Suprapubic skin (tissue), 4 donors: ENCODE results near the gene DENND10. TPM values are rescaled to one million over a fixed set of nuclear protein-coding genes. Genes with fewer than 3 reads are reported as not detected.

ENCODE experiments used
- DNase-seq, 2 donors: peaks; one replicate each; pipeline ENCODE4 v3.0.0-alpha.2; 2019; ENCODE audit warnings: low spot score in 2 of 2
- H3K27ac ChIP-seq: fragments of 200-600 bp; sonication (generic); one replicate; pipeline ENCODE4 v1.5.1; 2019
- H3K27me3 ChIP-seq: fragments of 200-600 bp; sonication (generic); one replicate; pipeline ENCODE4 v1.5.1; 2019
- H3K36me3 ChIP-seq: fragments of 200-600 bp; sonication (generic); one replicate; pipeline ENCODE4 v1.5.1; 2019
- H3K4me1 ChIP-seq: fragments of 200-600 bp; sonication (generic); one replicate; pipeline ENCODE4 v1.5.1; 2019
- H3K4me3 ChIP-seq: fragments of 200-600 bp; sonication (generic); one replicate; pipeline ENCODE4 v1.5.1; 2019; ENCODE audit warnings: mild to moderate bottlenecking
- H3K9me3 ChIP-seq: fragments of 200-600 bp; sonication (generic); one replicate; pipeline ENCODE4 v1.5.1; 2019
- EP300 ChIP-seq: sonication (generic); formaldehyde crosslinking; IDR thresholded peaks from one replicate; pipeline ENCODE4 v1.6.1; 2017; ENCODE audit warnings: antibody characterized with exemption
- POLR2A ChIP-seq, 2 donors: fragments of 450-650 bp; IDR thresholded peaks; one replicate each; pipeline ENCODE4 v1.6.1; 2017; ENCODE audit warnings: antibody characterized with exemption in 2 of 2, mild to moderate bottlenecking in 2 of 2, moderate library complexity in 2 of 2
- POLR2AphosphoS5 ChIP-seq, 3 donors: sonication (generic); formaldehyde crosslinking; IDR thresholded peaks; one replicate each; pipeline ENCODE4 v1.6.1; 2017; ENCODE audit warnings: antibody characterized with exemption in 3 of 3
- WGBS: methylation state at CpG from one replicate; pipeline ENCODE4 v1.1.5; 2018; 5-methylcytosine and 5-hydroxymethylcytosine counted together
- total RNA-seq, 4 donors: library from RNA; depleted of rRNA; stranded (reverse); fragments of >200 nt; gene quantifications; one replicate each; pipeline ENCODE4 v1.1.0, GENCODE V29; 2016
- TF ChIP-seq, protein P1 (sequence below), 2 donors: fragments of 200-600 bp in 1 of 2; fragments of 450-650 bp in 1 of 2; sonication (generic) in 1 of 2; IDR thresholded peaks; one replicate each; pipeline ENCODE4 v1.5.1; 2016 to 2019; ENCODE audit warnings: antibody characterized with exemption in 2 of 2, mild to moderate bottlenecking in 1 of 2, moderate library complexity in 1 of 2

The DENND10 gene
- total RNA-seq, 4 donors from 2014 or later, result 27.5 to 45.8 (median 33.1) TPM

- H3K27me3 ChIP-seq, result no peaks in the 10 kb centered on the region
- H3K4me3 ChIP-seq, result peak overlapping the region; percentile 79
- H3K36me3 ChIP-seq, result no peaks in the 10 kb centered on the region
- H3K4me1 ChIP-seq, result peaks cover 47% of the 10 kb centered on the region
- WGBS, result 1% methylated on average over 32 of the region's 48 CpGs
- DNase-seq, result peak; percentile 85 to 87
- no peaks in the 10 kb centered on the region for H3K9me3 ChIP-seq
- TF ChIP-seq EP300 (no peak), POLR2A (IDR thresholded peaks at IDR 0.05) (peak; percentile 25 to 67), POLR2AphosphoS5 (IDR thresholded peaks at IDR 0.05) (no peak)
- H3K27ac ChIP-seq, result peak overlapping the region; percentile 96
Measured at GRCh38 chr10:119079599-119080520, 24.1 kb upstream of the DENND10 start.

DNA sequence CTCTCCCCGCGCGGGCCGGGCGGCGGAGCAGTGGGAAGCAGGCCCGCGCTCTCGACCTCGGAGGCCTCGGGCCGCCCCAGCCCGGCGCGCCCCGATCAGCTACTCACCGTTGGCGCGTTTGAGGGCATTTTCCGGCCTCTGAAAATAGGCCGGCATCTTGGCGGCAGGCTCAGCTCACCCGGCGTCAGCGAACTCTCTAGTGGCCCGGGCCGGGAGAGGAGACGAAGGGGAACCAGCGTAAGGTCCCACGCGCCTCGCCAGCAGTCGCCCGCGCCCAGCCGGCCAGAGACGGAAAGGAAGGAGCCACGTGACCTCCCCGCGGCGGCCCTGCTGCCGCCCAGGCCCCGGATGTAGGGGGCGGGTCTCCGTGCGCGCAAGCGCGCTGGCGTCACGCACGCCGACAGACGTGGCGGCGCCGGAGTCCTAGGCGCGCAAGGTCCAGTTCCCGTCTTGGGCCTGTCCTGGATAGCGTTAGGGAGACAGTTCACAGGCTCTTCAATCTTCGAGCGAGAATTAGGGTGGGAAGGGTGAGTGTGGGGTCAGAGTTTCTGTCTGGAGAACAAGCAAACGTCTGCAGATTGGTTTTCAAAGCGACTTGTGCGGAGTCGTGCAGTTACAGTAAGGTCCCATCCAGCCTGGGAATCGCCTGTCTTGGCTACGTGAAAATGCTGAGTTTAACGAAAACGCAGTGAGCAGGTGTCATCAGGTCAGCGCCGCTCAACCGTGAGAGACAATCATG lies 23.2 kb upstream of the DENND10 start, which contains the start of gene EIF3A:
Gene EIF3A, minus strand, starts transcription at position 297 of the 739 bp plus-strand sequence. Its CDS starts 141 bp downstream, at position 156.
- under 1% methylated on average over 15 of the region's 74 CpGs for WGBS
- TF ChIP-seq, protein P1, sequence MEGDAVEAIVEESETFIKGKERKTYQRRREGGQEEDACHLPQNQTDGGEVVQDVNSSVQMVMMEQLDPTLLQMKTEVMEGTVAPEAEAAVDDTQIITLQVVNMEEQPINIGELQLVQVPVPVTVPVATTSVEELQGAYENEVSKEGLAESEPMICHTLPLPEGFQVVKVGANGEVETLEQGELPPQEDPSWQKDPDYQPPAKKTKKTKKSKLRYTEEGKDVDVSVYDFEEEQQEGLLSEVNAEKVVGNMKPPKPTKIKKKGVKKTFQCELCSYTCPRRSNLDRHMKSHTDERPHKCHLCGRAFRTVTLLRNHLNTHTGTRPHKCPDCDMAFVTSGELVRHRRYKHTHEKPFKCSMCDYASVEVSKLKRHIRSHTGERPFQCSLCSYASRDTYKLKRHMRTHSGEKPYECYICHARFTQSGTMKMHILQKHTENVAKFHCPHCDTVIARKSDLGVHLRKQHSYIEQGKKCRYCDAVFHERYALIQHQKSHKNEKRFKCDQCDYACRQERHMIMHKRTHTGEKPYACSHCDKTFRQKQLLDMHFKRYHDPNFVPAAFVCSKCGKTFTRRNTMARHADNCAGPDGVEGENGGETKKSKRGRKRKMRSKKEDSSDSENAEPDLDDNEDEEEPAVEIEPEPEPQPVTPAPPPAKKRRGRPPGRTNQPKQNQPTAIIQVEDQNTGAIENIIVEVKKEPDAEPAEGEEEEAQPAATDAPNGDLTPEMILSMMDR (IDR thresholded peaks at IDR 0.05), result no peak
- TF ChIP-seq EP300 (no peak), POLR2A (IDR thresholded peaks at IDR 0.05) (peak; percentile 81 to 94), POLR2AphosphoS5 (IDR thresholded peaks at IDR 0.05) (peak in 2 of 3 donors; percentile 77 to 87)
- Histone ChIP-seq H3K27me3 (no peaks in the 10 kb centered on the region), H3K4me1 (peaks cover 47% of the 10 kb centered on the region), H3K4me3 (peak within 1 kb of the TSS; percentile 79), H3K36me3 (no peaks in the 10 kb centered on the region), H3K9me3 (no peaks in the 10 kb centered on the region), H3K27ac (peak within 1 kb of the TSS; percentile 96)
- DNase-seq, result peak; percentile 93 to 96

- Histone ChIP-seq H3K36me3 (no peaks in the 10 kb centered on the region), H3K4me1 (peaks cover 9% of the 10 kb centered on the region), H3K27ac (no peak overlapping the region), H3K27me3 (no peaks in the 10 kb centered on the region), H3K4me3 (no peak overlapping the region), H3K9me3 (no peaks in the 10 kb centered on the region)
- 94% methylated on average over 11 of the region's 11 CpGs for WGBS
- no peak for DNase-seq
- TF ChIP-seq POLR2A (IDR thresholded peaks at IDR 0.05) (no peak), POLR2AphosphoS5 (IDR thresholded peaks at IDR 0.05) (no peak), EP300 (no peak)
- TF ChIP-seq, protein P1 (IDR thresholded peaks at IDR 0.05), result no peak
Measured at GRCh38 chr10:119084896-119085295, 19.0 kb upstream of the DENND10 start.

- Histone ChIP-seq H3K36me3 (no peaks in the 10 kb centered on the region), H3K4me1 (no peaks in the 10 kb centered on the region), H3K27me3 (no peaks in the 10 kb centered on the region), H3K27ac (no peak overlapping the region), H3K4me3 (no peak overlapping the region), H3K9me3 (no peaks in the 10 kb centered on the region)
- DNase-seq, result peak in 1 of 2 donors; percentile 53
- WGBS, result 53% methylated on average over 4 of the region's 4 CpGs
- no peak for TF ChIP-seq POLR2A (IDR thresholded peaks at IDR 0.05)
- TF ChIP-seq POLR2AphosphoS5 (IDR thresholded peaks at IDR 0.05), result no peak
- TF ChIP-seq, protein P1 (IDR thresholded peaks at IDR 0.05), result no peak
- no peak for TF ChIP-seq EP300
Measured at GRCh38 chr10:119087271-119087882, 16.5 kb upstream of the DENND10 start.

DNA sequence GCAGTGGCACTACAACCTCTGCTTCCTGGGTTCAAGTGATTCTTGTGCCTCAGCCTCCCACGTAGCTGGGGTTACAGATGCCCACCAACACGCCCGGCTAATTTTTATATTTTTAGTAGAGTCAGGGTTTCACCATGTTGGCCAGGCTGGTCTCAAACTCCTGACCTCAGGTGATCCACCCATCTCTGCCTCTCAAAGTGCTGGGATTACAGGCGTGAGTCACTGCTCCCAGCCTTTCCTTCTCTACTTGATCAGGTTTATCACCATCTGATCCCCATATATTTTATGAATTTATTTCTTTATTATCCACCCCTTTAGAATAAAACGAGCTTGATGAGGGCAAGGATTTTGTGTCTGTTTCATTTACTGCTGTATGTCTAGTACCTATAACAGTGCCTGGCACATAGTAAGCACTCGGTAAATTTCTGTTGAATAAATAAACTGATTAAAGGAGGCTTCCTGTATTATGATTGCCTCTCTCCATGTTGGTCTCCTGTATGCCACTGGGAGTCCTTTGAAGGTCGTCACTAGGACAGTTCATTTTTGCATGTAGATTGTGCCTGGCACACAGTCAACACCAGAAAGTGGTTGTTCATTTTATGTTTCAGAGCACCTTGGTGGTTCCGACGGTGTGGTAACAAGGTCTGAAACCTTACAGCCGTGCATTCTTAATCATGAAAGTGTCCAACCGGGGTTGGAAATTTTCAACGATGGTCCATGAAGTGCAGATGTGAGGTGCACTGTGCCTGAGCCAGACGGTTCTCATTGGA lies 13.7 kb upstream of the DENND10 start:
- H3K27me3 ChIP-seq, result no peaks in the 10 kb centered on the region
- no peaks in the 10 kb centered on the region for H3K36me3 ChIP-seq
- no peak overlapping the region for H3K4me3 ChIP-seq
- no peaks in the 10 kb centered on the region for H3K9me3 ChIP-seq
- peak in 1 of 2 donors; percentile 6 for DNase-seq
- H3K4me1 ChIP-seq, result no peaks in the 10 kb centered on the region
- TF ChIP-seq POLR2A (IDR thresholded peaks at IDR 0.05), result no peak
- TF ChIP-seq POLR2AphosphoS5 (IDR thresholded peaks at IDR 0.05), result no peak
- TF ChIP-seq, protein P1 (IDR thresholded peaks at IDR 0.05), result no peak
- TF ChIP-seq EP300, result no peak
- 79% methylated on average over 13 of the region's 13 CpGs for WGBS
- H3K27ac ChIP-seq, result peak overlapping the region; percentile 28
